Body of pancreas (tissue), 4 donors: ENCODE results near the gene FEV.

Experiments used
- CTCF ChIP-seq, 7 experiments: fragments of 450-650 bp in 4 of 7; fragments of 200-600 bp in 3 of 7; sonication (generic) in 3 of 7; IDR thresholded peaks; one replicate each; pipeline ENCODE4 v1.5.1; 2016 to 2019; ENCODE audit warnings: antibody characterized with exemption in 7 of 7
- POLR2A ChIP-seq, 3 donors: fragments of 450-650 bp; IDR thresholded peaks; one replicate each; pipeline ENCODE4 v1.6.1; 2016; ENCODE audit warnings: antibody characterized with exemption in 3 of 3, mild to moderate bottlenecking in 2 of 3

- no peak for TF ChIP-seq CTCF (IDR thresholded peaks at IDR 0.05)
- TF ChIP-seq POLR2A (IDR thresholded peaks at IDR 0.05), result peak in 1 of 3 donors; percentile 9
These were observed 23.8 kb downstream of the FEV start for GRCh38 chr2:218961229-218961628.
